HepG2 (cell line): ENCODE results near the gene LRRC51. TPM values are rescaled to one million over a fixed set of nuclear protein-coding genes. Genes with fewer than 3 reads are reported as not detected.

ENCODE experiments used
- ATF1 ChIP-seq: IDR thresholded peaks from 2 replicates; pipeline ENCODE4 v1.6.1; 2016; ENCODE audit warnings: mild to moderate bottlenecking, control low read depth
- ATF7-NPFF ChIP-seq: sonication (generic); formaldehyde crosslinking; IDR thresholded peaks from 2 replicates; pipeline ENCODE4 v1.8.1; 2023; ENCODE audit warnings: mild to moderate bottlenecking, low read depth, missing genetic modification reagents, moderate library complexity
- ATM ChIP-seq: fragments of 450-650 bp; IDR thresholded peaks from 2 replicates; pipeline ENCODE4 v1.7.1; 2017; ENCODE audit warnings: mild to moderate bottlenecking, borderline replicate concordance
- DZIP1 ChIP-seq: sonication (generic); formaldehyde crosslinking; IDR thresholded peaks from 2 replicates; pipeline ENCODE4 v1.5.0; 2020; ENCODE audit warnings: mild to moderate bottlenecking, missing genetic modification reagents
- ERF ChIP-seq: IDR thresholded peaks from 2 replicates; pipeline ENCODE4 v1.6.1; 2018; ENCODE audit warnings: missing biosample characterization, missing genetic modification reagents
- FLYWCH1 ChIP-seq: sonication (generic); formaldehyde crosslinking; IDR thresholded peaks from 2 replicates; pipeline ENCODE4 v1.8.1; 2023; ENCODE audit warnings: mild to moderate bottlenecking, missing genetic modification reagents
- ISL2 ChIP-seq: sonication (generic); formaldehyde crosslinking; IDR thresholded peaks from 2 replicates; pipeline ENCODE4 v1.5.0; 2020; ENCODE audit warnings: missing genetic modification reagents
- MTA1 ChIP-seq: sonication (generic); formaldehyde crosslinking; IDR thresholded peaks from 2 replicates; pipeline ENCODE4 v1.4.0; 2020; ENCODE audit warnings: missing genetic modification reagents, mild to moderate bottlenecking, borderline replicate concordance
- NPAS2 ChIP-seq: sonication (generic); formaldehyde crosslinking; IDR thresholded peaks from 2 replicates; pipeline ENCODE4 v1.8.0; 2022; ENCODE audit warnings: mild to moderate bottlenecking, missing genetic modification reagents, borderline replicate concordance
- RBFOX2 ChIP-seq: fragments of 200-400 bp; formaldehyde crosslinking; IDR thresholded peaks from 2 replicates; pipeline ENCODE4 v1.6.1; 2017; ENCODE audit warnings: low read depth, mild to moderate bottlenecking, low read length
- RNF2 ChIP-seq: fragments of 450-650 bp; conservative IDR thresholded peaks from 2 replicates; pipeline ENCODE4 v1.6.1; 2016; ENCODE audit warnings: low read depth
- SIN3A ChIP-seq: IDR thresholded peaks from 2 replicates; pipeline ENCODE4 v1.6.1; 2011; ENCODE audit warnings: low read depth, mild to moderate bottlenecking, control low read depth, low read length, borderline replicate concordance
- SIN3B ChIP-seq: fragments of 150-350 bp; IDR thresholded peaks from 2 replicates; pipeline ENCODE4 v1.6.1; 2014; ENCODE audit warnings: low read length
- TBL1XR1 ChIP-seq: fragments of 150-350 bp; IDR thresholded peaks from 2 replicates; pipeline ENCODE4 v1.6.1; 2014; ENCODE audit warnings: borderline replicate concordance, low read length; ENCODE audit not compliant: partially characterized antibody
- TBX2 ChIP-seq: sonication (generic); formaldehyde crosslinking; IDR thresholded peaks from 2 replicates; pipeline ENCODE4 v1.5.0; 2020; ENCODE audit warnings: missing genetic modification reagents, mild to moderate bottlenecking, borderline replicate concordance
- ZBTB20 ChIP-seq: sonication (generic); formaldehyde crosslinking; IDR thresholded peaks from 2 replicates; pipeline ENCODE4 v1.8.1; 2023; ENCODE audit warnings: missing genetic modification reagents, low read depth, mild to moderate bottlenecking, borderline replicate concordance
- ZNF441 ChIP-seq: sonication (generic); formaldehyde crosslinking; IDR thresholded peaks from 2 replicates; pipeline ENCODE4 v1.7.0; 2021; ENCODE audit warnings: missing genetic modification reagents, borderline replicate concordance
- ZNF704 ChIP-seq: sonication (generic); formaldehyde crosslinking; IDR thresholded peaks from 2 replicates; pipeline ENCODE4 v1.8.1; 2023; ENCODE audit warnings: mild to moderate bottlenecking, inconsistent platforms, moderate library complexity, missing genetic modification reagents, borderline replicate concordance
- ZSCAN5A ChIP-seq: sonication (generic); formaldehyde crosslinking; IDR thresholded peaks from 2 replicates; pipeline ENCODE4 v1.8.0; 2022; ENCODE audit warnings: mild to moderate bottlenecking, missing genetic modification reagents, borderline replicate concordance
- polyA plus RNA-seq, 8 experiments: library from polyadenylated mRNA; depleted of rRNA in 3 of 8; stranded (reverse) in 7 of 8; unstranded in 1 of 8; fragments of >200 nt; fragmentation: Illumina TruSeq in 4 of 8; extraction: Trizol in 4 of 8; gene quantifications; 2 replicates each; pipeline versions ENCODE4 v1.2.1 to v1.2.3, GENCODE V29; 2011 to 2016; ENCODE audit warnings: low read depth in 4 of 8, missing spikeins in 1 of 8, mixed read lengths in 1 of 8; ENCODE audit not compliant: insufficient read depth in 1 of 8
- total RNA-seq, 5 experiments: library from RNA; depleted of rRNA; stranded (reverse); fragments of >200 nt; fragmentation: Illumina TruSeq; extraction: Trizol; gene quantifications; 2 replicates each; pipeline ENCODE4 v1.2.3, GENCODE V29; 2016; ENCODE audit warnings: low read depth in 1 of 5
- TF ChIP-seq, protein P1 (sequence below), 2 experiments: IDR thresholded peaks; 2 replicates each; pipeline ENCODE4 v1.6.1; 2011 to 2012; ENCODE audit warnings: low read length in 2 of 2, borderline replicate concordance in 1 of 2, low read depth in 1 of 2, mild to moderate bottlenecking in 1 of 2, moderate library complexity in 1 of 2

LRRC51 gene
- total and polyA plus RNA-seq, 2 of the 13 experiments (the other 11 are each of a cell fraction or from before 2014, with no cell fraction given): 5.3 to 6.0 TPM

GRCh38 chr11:72040491-72041363 lies 39.9 kb upstream of the LRRC51 start (continued):
- TF ChIP-seq MTA1 (CRISPR knock-in tag) (no peak), TBX2 (CRISPR knock-in tag) (peak; percentile 34; the same call in 1 of the 2 replicates), ZSCAN5A (CRISPR knock-in tag) (no peak), ZNF441 (CRISPR knock-in tag) (no peak), ISL2 (CRISPR knock-in tag) (no peak), ZBTB20 (0 out of 2 replicates have a peak, but pooled peaks have one; percentile 39), ATF7-NPFF (CRISPR knock-in tag) (no peak), TBL1XR1 (no peak), DZIP1 (CRISPR knock-in tag) (no peak), RNF2 (no peak), FLYWCH1 (CRISPR knock-in tag) (no peak), NPAS2 (CRISPR knock-in tag) (no peak), SIN3B (no peak), RBFOX2 (no peak), SIN3A (0 out of 2 replicates have a peak, but pooled peaks have one; percentile 39), ERF (CRISPR knock-in tag) (peak; percentile 58), ATF1 (CRISPR knock-in tag) (peak; percentile 66; the same call in 1 of the 2 replicates), ZNF704 (CRISPR knock-in tag) (no peak), ATM (no peak)
- TF ChIP-seq, protein P1, sequence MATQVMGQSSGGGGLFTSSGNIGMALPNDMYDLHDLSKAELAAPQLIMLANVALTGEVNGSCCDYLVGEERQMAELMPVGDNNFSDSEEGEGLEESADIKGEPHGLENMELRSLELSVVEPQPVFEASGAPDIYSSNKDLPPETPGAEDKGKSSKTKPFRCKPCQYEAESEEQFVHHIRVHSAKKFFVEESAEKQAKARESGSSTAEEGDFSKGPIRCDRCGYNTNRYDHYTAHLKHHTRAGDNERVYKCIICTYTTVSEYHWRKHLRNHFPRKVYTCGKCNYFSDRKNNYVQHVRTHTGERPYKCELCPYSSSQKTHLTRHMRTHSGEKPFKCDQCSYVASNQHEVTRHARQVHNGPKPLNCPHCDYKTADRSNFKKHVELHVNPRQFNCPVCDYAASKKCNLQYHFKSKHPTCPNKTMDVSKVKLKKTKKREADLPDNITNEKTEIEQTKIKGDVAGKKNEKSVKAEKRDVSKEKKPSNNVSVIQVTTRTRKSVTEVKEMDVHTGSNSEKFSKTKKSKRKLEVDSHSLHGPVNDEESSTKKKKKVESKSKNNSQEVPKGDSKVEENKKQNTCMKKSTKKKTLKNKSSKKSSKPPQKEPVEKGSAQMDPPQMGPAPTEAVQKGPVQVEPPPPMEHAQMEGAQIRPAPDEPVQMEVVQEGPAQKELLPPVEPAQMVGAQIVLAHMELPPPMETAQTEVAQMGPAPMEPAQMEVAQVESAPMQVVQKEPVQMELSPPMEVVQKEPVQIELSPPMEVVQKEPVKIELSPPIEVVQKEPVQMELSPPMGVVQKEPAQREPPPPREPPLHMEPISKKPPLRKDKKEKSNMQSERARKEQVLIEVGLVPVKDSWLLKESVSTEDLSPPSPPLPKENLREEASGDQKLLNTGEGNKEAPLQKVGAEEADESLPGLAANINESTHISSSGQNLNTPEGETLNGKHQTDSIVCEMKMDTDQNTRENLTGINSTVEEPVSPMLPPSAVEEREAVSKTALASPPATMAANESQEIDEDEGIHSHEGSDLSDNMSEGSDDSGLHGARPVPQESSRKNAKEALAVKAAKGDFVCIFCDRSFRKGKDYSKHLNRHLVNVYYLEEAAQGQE (IDR thresholded peaks at IDR 0.05; ENCODE audit: borderline replicate concordance in 1 of 2, low read depth in 1 of 2, low read length in 2 of 2): peak in 1 of 2 experiments; percentile 12; a peak in 1 of 4 replicates
